ENCODE measurements around the gene UBR1. TPM values are rescaled to one million over a fixed set of nuclear protein-coding genes. Genes with fewer than 3 reads are reported as not detected.

The UBR1 gene
- total RNA-seq, result 38.1 and 39.1 TPM in 2 replicates
- long read RNA-seq, transcript UBR1-202 (29 exons, 3,332 nt), result major isoform, 7 of 166 reads
- long read RNA-seq, partial matches to known transcripts, result 125 of 166 reads
- long read RNA-seq, other reads (novel, unspliced or antisense), result 34 of 166 reads

DNA sequence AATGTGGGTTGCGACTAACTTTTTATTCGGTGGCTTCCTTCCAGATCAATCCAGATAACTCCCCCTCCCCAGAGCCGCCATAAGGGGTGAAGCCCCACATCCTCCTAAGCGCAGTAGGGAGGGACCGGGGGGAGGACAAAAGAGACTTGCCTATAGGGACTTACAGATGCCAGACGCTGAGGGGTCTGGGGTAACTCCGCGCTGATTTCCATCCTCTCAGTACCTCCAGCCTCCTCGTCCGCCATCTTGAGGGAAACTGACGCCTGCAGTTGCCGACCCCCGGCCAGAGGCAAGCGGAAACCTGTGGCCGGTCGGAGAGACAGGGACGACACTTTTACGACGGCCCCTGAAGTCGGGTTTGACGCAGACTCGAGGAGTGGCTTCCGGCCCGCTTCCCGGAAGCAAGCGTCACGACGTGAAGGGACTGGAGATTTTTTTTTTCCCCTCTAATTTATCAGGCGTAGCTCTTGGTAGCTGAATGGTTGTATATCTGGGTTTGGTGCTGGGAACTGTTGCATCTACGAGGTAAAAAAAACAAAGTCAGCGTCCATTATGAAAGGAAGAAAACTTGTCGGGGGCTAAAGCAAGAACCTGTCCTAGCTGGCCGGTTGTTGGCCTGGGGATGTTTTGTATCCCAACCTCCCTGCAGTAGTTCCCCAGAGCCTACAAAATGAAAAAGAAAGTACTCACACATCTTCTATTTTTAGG, at the start of gene UBR1:
Gene UBR1, minus strand, starts transcription at position 261 of the 708 bp plus-strand sequence. Its CDS starts 16 bp downstream, at position 245.
- TF ChIP-seq, protein P1, sequence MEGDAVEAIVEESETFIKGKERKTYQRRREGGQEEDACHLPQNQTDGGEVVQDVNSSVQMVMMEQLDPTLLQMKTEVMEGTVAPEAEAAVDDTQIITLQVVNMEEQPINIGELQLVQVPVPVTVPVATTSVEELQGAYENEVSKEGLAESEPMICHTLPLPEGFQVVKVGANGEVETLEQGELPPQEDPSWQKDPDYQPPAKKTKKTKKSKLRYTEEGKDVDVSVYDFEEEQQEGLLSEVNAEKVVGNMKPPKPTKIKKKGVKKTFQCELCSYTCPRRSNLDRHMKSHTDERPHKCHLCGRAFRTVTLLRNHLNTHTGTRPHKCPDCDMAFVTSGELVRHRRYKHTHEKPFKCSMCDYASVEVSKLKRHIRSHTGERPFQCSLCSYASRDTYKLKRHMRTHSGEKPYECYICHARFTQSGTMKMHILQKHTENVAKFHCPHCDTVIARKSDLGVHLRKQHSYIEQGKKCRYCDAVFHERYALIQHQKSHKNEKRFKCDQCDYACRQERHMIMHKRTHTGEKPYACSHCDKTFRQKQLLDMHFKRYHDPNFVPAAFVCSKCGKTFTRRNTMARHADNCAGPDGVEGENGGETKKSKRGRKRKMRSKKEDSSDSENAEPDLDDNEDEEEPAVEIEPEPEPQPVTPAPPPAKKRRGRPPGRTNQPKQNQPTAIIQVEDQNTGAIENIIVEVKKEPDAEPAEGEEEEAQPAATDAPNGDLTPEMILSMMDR (IDR thresholded peaks at IDR 0.05; ENCODE audit: unreplicated experiment), result no peak
- H3K4me3 Mint-ChIP-seq (ENCODE audit: low read depth), result peak within 1 kb of the TSS; percentile 93
- H3K36me3 Mint-ChIP-seq (ENCODE audit: insufficient read depth), result peaks cover 13% of the 10 kb centered on the region
- H3K27me3 Mint-ChIP-seq, result peaks cover 7% of the 10 kb centered on the region
- H3K27ac Mint-ChIP-seq, result peak within 1 kb of the TSS; percentile 98
- peaks cover 12% of the 10 kb centered on the region for H3K4me1 Mint-ChIP-seq (ENCODE audit: low read depth)
- no peaks in the 10 kb centered on the region for H3K9me3 Mint-ChIP-seq (ENCODE audit: low read depth)
- DNase-seq (ENCODE audit: low spot score, unreplicated experiment), result peak; percentile 71

DNA sequence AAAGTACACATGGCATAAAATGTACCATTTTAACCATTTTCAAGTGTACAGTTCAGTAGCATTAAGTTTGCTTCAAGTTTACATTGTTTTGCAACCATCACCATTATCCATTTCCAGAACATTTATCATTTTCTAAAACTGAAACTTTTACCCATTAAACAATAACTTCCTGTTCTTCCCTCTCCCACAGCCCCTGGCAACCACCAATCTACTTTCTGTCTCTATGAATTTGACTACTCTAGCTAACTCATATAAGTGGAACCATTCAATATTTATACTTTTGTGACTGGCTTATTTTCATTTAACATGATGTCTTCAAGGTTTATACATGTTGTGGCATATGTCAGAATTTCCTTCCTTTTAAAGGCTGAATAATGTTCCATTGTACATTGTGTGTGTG, 47.4 kb upstream of the UBR1 start:
- no peak overlapping the region for H3K27ac Mint-ChIP-seq
- TF ChIP-seq, protein P1 (IDR thresholded peaks at IDR 0.05; ENCODE audit: unreplicated experiment), result no peak
- no peak overlapping the region for H3K4me3 Mint-ChIP-seq (ENCODE audit: low read depth)
- no peaks in the 10 kb centered on the region for H3K4me1 Mint-ChIP-seq (ENCODE audit: low read depth)
- no peaks in the 10 kb centered on the region for H3K27me3 Mint-ChIP-seq
- no peak for DNase-seq (ENCODE audit: low spot score, unreplicated experiment)
- peaks cover 28% of the 10 kb centered on the region for H3K36me3 Mint-ChIP-seq (ENCODE audit: insufficient read depth)
- no peaks in the 10 kb centered on the region for H3K9me3 Mint-ChIP-seq (ENCODE audit: low read depth)

DNA sequence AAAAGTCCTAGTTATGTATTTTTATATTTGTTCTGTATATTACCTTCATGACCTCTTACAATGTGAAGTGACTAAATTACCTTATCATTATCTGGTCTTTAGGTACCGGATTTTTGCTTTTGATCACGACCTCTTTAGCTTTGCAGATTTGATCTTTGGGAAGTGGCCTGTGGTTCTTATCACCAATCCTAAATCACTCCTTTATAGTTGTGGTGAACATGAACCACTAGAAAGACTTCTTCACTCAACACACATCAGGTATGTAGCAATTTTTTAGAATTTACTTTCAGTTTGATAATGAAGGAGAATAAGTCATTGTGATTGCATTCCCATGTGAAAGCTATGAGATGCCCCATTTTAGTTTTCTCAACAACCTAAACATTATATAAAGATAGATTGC, 45.9 kb upstream of the UBR1 start:
- Mint-ChIP-seq H3K9me3 (ENCODE audit: low read depth) (no peaks in the 10 kb centered on the region), H3K27me3 (no peaks in the 10 kb centered on the region), H3K27ac (no peak overlapping the region), H3K4me1 (ENCODE audit: low read depth) (no peaks in the 10 kb centered on the region), H3K4me3 (ENCODE audit: low read depth) (no peak overlapping the region), H3K36me3 (ENCODE audit: insufficient read depth) (peaks cover 20% of the 10 kb centered on the region)
- DNase-seq (ENCODE audit: low spot score, unreplicated experiment), result no peak
- TF ChIP-seq, protein P1 (IDR thresholded peaks at IDR 0.05; ENCODE audit: unreplicated experiment), result no peak

DNA sequence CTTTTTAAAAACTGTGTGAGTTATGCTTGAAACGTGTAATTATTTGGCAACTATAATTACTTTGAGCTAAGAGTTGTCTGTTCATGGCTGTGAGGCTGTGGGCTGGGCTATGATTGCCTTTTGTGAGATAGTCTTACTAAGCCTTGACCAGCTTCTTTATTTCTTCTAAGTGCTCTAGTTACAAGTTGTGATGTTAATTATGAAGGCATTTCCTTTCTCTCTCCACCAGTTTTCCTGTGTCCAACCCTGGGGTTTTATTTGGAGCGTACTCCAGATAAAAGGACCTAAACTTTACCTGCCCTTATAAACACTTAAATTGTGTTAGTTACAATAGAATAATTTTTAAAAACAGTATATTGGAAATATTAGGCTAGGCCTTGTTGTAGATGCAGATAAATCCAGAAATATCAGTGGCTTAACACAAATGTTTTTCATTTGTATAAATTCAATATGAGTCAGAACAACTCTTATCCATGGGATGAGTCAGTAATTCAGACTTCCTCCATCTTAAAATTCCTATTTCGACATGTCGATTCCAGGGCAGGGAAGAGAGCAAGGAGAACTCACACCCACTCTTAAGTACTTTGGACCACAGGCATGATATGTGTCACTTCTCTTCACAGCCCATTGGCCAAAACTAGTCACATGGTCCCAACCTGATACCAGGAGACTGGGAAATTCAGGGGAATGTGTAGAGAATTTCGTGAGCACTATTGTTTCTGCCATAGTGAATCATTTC, 44.5 kb upstream of the UBR1 start:
- no peaks in the 10 kb centered on the region for H3K4me1 Mint-ChIP-seq (ENCODE audit: low read depth)
- TF ChIP-seq, protein P1 (IDR thresholded peaks at IDR 0.05; ENCODE audit: unreplicated experiment), result no peak
- H3K36me3 Mint-ChIP-seq (ENCODE audit: insufficient read depth), result peaks cover 19% of the 10 kb centered on the region
- no peak overlapping the region for H3K27ac Mint-ChIP-seq
- H3K9me3 Mint-ChIP-seq (ENCODE audit: low read depth), result no peaks in the 10 kb centered on the region
- H3K27me3 Mint-ChIP-seq, result no peaks in the 10 kb centered on the region
- DNase-seq (ENCODE audit: low spot score, unreplicated experiment), result no peak
- no peak overlapping the region for H3K4me3 Mint-ChIP-seq (ENCODE audit: low read depth)

DNA sequence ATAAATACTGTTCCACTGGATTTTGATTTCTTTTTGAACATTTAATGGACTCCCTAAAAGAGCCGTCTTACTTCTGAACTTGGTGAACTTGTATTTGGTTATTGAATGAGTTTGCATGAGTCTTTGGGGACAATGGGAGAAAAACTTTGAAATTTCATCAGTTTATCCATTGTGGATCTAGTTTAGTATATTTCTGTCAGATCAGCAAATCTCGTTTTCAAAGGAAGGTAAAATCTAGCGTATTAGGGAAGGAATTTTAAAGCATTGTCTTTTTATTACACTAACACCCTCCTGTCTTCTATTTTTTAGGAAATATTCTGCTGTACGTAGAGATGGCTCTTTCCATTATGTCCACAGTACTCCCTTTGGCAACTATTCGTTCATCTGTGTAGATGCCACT, 40.3 kb upstream of the UBR1 start:
- no peak for DNase-seq (ENCODE audit: low spot score, unreplicated experiment)
- TF ChIP-seq, protein P1 (IDR thresholded peaks at IDR 0.05; ENCODE audit: unreplicated experiment), result no peak
- no peak overlapping the region for H3K27ac Mint-ChIP-seq
- H3K36me3 Mint-ChIP-seq (ENCODE audit: insufficient read depth), result peaks cover 20% of the 10 kb centered on the region
- no peaks in the 10 kb centered on the region for H3K9me3 Mint-ChIP-seq (ENCODE audit: low read depth)
- no peaks in the 10 kb centered on the region for H3K27me3 Mint-ChIP-seq
- no peaks in the 10 kb centered on the region for H3K4me1 Mint-ChIP-seq (ENCODE audit: low read depth)
- H3K4me3 Mint-ChIP-seq (ENCODE audit: low read depth), result no peak overlapping the region
